SIG-M5 treated with dmso at 0.1 percent for 504 hours (cell line): ENCODE results near the gene TMEM131L.
A peak's percentile ranks its signal among the peaks of the same experiment; 100 is the strongest.

Experiments
- DNase-seq: peaks from one replicate; lab custom pipeline; 2025; ENCODE audit not compliant: unreplicated experiment; lab: John Stamatoyannopoulos, UW

The TMEM131L gene

DNA sequence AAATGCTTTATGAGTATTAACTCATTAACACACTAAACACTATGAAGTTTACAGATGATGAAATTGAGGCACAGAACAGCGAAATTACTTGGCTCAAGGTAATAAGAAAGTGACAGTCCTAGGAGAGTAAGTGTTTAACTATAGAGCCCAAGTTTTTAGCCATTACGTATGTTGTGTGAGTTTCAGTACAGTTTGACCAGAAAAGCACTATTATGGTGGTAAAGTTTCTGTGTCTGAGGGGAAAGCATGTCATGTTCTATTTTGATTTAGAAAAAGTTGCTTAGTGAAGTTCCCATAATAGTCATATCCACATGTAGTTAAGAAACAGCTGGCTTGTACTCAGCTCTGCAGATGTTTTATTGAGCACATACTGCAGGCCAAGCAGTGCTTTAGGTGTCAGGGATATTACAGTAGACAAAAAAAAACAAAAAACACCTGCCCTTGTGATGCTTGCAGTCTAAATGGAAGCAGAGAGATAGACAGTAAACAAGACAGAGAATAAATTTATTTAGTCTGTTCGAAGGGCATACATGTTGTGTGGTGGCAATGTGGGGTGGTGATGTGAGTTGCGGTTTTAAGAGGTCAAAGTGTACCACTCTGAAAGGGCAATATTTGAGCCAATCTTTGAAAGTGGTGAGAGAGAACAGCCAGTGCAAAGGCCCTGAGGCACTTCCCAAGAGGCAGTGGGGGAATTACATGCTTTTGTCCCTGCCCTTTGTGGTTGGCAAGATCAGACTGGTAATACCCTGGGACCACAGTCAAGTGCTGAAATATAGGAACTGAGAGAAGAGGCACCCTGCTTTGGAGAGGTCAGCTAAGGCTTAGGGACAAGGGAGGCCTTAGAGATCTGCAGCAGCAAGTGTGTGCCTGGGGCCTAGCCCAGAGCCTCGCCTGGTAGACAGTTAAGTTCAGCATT is 6.2 kb downstream of the TMEM131L start:
- peak; percentile 30 for DNase-seq

DNA sequence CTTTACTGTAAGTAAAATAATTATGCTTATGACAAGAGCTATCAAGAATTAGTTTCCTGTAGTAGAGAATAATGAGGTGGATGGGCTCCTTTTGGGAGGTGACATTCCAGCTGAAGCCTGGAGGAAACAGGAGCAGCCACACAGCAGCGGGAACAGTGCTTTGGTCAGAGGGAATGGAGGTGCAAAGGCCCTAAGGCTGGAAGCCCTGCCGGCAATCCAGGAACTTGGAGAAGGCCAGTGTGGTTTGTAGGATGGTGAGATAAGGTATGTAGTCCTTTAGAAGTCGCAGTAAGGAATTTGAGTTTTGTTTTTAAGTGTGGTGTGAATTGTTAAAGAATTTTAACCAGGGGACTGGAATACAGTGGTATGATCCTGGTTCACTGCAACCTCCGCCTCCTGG is 8.1 kb downstream of the TMEM131L start:
- DNase-seq = no peak

DNA sequence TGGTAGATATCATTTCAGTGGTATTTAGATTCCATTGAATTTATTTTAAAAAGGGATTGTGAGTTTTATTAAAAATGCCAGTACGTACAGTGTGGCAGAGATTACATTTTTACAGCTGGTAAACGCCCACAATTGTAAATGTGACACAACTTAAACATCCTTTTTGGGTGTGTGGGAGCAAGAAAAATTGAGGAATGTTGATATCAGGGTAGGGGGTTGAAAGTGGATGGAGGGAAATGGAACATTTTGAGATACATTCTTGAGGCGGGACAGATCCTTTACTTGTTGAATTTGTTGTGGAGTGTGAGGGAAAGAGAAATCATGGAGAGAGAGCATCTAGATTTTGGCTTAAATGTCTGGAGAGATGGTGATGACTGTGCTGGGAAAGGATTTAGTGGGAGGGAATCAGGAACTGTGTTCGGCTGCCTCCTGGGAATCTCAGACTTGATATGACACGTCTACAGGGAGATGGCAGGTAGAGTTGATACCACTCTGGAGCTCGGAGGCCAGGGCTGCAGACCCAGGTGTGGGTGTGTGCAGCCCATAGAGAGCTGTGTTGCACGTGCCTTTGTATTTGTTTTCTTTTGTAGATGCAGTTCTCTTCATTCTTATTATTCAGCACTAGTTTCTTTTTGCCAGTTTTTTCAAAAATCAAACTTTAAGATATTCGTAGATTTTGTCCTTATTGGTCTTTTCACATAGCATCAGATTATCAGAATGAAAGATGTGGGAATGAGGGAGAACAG is 10.8 kb downstream of the TMEM131L start:
- DNase-seq = no peak

DNA sequence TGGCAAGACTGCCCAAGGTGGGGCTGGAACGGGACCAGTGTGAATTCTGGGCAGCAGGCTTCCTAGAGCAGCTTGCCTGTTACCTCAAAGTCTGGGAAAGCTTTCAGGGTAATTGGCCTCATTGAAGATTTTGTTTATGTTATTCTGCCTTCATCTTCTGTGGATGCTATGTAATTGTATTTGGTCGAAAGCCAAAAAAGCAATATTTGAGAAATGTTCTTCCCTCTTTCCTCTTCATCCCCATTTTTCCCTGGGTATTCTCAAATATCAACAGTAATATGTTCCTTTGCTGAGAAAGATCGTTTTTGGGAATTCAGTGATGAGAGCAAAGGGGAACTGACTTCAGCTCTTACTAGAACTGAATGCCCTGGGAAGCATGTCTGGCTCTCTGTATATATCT is 12.9 kb downstream of the TMEM131L start:
- no peak for DNase-seq

DNA sequence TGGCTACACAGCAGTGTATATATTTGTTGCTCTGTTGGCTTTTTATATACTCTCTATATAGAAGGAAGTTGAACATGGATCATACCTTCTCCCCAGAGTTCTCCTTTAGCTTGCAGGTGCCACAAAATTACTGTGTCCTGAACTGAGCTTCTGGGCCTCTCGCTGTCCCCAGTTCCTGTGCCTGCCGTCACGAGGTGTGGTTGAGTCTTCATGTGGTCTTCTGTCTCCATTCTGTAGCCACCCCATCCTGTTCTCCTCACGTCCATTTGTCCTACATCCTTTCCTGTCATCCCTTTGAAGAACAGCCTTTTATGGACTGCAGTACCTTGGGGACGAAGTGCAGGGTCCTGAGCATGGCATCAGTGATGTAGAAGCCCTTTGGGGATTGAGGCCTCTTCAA is 14.5 kb downstream of the TMEM131L start:
- no peak for DNase-seq

DNA sequence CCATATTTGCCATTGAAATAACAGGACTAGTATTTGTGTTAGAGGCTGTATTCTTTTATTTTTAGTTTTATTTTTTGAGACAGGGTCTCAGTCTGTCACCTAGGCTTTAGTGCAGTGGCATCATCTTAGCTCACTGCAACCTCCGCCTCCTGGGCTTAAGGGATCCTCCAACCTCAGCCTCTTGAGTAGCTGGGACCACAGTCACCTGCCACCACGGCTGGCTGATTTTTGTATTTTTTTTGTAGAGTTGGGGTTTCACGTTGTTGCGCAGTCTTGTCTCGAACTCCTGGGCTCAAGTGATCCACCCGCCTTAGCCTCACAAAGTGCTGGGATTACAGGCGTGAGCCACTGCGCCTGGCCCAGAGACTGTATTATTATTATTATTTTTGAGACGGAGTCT is 15.3 kb downstream of the TMEM131L start:
- no peak for DNase-seq

DNA sequence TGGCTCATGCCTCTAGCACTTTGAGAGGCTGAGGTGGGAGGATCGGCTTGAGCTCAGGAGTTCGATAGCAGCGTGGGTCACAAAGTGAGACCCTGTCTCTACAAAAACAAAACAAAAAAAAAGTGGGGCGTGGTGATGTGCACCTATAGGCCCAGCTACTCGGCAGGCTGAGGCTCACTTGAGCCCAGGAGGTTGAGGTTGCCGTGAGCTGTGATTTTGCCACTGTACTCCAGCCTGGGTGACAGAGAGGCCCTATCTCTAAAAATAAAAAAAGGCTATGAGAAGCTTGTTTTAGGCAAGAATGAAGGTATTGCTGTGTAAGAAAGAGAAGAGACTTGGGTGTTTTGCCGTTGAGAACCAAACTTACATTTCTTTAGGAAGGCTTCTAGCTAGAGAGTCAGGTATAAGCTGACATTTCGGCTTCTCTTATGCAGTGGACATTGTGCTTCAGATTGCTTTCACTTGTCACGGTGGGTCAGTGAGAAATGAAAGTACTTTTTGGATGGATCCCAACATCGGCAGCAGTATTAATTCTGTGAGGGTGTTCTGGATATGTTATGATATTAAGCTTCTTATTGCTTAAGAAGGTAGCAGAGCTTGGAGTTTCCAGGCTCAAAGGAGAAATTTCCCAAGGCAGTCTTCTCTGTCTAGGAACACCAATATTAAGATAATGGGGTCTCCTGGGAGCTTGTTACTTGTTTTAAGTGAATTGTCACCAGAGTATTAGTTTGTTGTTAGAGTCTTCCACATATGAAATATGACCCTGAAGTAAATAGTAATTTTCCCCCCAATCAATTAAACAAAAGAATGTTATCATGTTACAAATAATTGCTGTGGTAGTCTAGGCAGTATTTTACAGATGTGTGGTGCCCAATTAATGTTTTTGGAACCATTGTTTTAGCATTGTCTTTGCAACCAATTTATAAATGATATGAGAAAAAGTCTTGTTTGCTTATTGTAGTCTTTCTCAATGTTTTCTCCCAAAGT is 17.6 kb downstream of the TMEM131L start:
- DNase-seq = no peak

DNA sequence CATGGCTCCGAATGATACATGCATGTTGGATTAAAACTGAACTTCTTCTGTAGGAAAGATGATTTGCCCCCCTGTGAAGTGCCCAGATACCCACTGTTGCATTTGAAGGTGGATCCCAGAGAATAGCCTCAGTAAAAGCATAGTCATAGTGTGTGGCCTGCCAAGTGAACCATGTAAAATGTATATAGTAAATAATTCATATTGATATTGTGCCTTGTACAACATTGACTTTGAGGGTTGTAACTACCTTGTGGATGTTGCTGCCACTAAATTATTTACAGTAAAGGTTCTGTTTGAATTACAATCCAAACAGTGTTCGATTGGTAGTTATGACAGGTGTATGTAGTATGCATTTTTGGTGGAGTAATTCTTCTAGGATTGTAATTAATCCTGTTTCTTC is 19.2 kb downstream of the TMEM131L start:
- DNase-seq = no peak

DNA sequence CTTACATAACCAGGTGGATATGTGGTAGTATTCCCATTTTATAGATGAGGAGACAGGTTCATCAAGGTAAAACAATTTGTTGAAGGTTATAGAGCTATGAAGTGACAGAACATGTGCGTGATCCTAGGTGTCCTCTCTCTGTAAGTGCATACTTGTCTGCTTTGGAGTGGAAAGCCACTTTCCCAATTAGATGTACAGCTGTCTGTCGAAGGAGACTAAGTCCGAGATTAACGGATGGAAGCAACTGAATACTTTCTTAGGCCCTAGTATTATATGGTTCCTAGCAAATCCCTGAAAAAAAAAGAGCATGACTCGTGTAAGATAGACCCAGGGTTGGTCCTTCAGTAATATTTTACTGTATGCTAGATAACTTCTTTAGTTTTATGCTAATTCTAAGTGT is 19.7 kb downstream of the TMEM131L start:
- no peak for DNase-seq

DNA sequence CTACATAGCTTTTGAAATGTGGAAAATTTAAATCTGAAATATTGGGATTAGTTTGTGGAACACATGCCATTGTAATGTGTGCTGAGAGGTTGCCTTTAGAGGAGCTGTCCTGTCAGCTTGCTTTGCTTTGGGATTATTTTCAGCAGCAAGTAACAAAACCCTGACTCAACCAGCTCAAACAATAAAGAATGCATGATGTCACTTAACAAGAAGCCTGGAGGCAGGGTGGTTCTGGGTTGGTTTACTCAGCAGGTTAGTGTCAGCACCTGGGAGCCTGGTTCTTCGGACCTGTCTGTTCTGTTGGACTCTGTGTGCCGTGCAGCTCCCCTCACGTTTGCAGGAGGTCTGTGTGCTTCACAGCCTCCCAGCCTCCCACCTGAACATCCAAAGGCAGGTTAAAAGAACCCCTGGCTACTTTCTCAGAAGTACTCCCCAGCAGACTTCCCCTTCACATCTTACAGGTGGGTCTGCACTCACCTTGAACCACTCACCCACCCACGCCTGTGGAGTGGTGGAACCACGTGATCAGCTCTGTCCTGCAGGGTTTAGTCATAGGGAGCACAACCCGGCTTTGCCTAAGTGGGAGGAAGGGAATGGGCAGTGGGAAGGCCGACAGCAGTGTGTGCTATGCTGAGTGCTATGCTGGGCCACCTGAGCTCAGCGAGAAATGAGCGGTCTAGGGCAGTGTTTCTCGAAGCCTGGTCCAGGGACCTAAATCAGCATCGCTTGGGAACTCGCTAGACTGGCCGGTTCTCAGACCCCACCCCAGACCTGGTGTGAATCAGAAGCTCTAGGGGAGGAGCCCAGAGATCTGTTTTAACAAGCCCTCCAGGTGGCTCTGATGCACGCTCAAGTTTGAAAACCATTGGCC is 20.4 kb downstream of the TMEM131L start:
- peak; percentile 54 for DNase-seq

DNA sequence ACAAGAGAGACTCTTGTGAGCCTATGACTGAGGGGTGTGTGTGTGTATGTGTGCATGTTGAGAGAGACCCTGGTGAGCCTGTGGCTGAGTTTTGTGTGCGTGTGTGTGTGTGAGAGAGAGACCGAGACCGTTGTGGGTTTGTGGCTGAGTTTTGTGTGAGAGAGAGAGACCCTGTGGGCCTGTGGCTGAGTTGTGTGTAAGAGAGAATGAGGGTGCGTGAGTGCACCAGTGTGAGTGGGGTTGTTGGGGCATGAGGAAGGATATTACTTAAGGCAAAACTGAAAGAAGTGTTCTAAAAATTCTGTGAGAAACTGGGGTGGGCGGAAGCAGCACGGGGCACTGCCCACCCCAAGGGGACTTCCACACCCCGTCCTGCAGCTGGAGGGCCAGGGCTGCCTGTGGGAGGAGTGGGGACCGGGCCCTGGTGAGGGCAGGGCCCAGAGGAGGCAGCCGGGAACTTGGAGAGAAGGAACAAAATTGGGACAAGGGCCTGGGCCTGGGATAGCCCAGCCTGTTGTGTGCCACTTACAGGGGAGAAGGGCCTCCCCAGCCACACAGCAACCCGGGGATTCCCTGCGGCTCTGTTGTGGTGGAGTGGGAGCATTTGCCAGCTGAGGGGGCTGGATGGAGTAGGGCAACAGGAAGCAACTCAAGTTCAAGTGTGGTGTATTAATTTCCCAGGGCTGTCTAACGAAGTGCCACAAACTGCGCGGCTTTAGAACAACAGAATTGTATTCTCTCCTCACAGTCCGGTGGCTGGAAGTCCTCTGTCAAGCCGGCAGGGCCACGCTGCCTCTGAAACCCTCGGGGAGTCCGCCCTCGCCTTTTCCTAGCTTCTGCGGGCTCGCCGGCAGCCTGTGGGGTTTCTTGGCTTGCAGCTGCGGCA is 22.1 kb downstream of the TMEM131L start:
- DNase-seq = peak; percentile 26

DNA sequence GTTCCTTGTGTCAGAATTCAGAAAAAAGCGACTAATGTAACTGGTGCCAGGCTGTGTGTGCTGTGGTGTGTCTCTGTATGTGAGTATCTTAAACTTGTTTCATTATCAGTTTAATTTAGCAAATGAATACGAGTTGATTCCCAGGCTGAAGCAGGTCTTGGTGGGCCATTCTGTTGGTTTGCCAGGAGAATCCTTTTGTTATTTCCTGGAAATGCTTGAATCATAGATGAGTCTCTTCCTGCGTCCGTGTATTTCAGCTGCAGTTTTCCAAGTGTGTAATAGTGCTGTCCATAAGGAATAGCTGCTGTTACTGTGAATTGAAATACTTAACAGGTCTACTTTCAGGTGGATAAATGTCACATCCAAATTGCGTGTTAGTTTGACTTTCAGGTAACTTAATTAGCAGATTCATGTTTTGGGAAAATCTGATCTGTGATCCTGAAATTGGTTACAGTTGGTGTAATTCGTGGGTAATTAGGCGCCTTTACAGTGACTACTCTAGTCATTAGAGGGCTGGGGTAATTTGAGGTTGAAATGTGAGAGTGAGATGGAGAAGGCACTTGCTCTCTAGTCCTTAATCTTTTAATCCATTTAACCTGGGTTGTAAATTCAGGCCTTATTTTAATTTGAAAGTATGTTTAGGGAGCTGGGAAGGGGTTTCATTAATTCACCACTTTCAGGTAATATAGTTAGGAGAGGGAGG is 23.8 kb downstream of the TMEM131L start:
- no peak for DNase-seq

DNA sequence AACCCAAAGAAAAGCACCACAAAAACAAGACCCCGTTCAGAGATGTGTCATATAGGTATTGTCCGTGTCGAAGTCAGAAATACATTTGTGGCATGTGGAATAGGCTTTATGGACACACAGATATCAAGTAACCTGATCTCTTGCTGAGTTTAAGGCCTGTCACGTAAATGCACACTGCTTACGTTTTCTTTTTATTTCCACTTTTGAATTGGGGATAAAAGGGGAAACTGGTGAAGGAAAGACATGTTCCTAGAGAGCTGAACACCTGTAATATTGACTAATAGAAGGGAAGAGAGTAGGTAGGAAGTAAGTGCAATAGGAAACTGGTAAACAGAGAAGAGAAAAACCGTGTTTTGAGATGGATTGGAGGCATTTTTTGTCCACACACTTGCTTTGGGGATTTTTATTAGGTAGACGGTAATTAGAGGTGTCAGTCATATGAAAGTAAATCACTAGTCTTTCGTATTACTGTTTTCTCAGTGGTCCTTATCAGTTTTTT is 24.9 kb downstream of the TMEM131L start:
- no peak for DNase-seq

DNA sequence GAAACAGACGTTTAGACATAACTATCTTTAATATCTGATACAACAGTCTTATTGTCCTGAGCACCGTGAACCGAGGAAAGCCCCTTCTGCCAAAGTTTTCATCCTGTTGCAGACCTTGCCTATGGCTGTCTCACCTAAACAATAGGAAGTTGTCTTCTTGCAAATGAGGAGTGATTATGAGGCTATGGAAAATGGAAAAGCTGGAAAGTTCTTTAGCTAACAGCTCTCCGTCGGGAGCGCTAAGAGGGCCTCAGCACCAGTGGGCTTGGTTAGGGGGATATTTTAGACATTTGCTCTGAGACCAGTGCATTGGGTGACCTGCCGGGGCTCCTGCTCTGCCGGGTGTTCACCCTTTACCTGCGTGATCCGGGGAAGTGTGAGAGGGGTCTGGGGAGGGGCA is 28.4 kb downstream of the TMEM131L start:
- DNase-seq = no peak

DNA sequence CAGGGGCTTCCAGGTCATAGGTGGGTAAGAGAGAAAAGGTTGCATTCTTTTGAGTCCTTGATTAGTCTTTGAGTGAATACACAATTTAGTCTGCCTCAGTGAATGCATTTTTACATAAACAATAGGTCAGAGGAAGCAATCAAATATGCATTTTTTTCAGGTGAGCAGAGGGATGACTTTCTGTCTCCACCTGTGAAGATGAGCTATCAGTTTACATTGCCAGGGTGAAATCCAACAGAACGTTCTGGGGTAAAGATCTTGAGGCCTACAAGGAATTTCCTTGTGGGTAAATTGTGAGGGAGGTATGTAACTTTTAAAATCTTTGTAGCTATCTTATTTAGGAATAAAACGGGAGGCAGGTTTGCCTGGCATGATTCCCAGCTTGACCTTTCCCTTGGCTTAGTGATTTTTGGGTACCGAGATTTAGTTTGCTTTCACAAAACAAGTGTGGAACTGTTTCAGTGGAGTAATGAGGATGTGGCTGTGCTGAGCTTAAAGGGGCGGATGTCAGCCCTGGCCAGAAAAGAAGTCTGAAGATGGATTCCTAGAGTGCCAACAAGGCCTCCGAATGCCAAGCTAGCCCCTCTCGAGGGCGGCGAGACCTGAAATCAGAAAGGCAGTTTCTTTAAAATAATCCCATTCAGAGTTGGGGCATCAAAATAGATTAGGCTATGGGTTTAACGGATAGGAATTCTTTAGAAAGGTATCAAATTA is 29.5 kb downstream of the TMEM131L start:
- DNase-seq = no peak

DNA sequence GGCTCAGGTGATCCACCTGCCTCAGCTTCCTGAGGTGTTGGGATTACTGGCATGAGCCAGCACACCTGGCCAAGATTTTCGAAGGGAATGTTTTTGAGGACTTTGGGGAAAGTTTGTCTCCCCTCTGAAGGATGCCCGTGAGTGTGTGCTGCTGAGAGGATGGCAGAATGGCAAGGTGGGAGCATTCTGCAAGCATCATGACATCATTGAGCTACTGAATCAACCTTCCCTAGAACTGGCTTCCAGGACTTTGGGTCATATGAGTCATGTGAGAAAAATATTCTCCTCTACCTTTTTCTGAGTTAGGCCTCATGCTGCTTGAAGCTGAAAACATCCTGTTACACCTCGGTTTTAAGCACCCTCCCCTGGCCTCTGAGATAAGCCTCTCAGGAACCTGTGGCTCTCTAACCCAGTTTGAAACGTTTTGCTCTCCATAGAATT is 31.0 kb downstream of the TMEM131L start:
- no peak for DNase-seq
